ENCODE measurements around the gene ADGRG7.

DNA sequence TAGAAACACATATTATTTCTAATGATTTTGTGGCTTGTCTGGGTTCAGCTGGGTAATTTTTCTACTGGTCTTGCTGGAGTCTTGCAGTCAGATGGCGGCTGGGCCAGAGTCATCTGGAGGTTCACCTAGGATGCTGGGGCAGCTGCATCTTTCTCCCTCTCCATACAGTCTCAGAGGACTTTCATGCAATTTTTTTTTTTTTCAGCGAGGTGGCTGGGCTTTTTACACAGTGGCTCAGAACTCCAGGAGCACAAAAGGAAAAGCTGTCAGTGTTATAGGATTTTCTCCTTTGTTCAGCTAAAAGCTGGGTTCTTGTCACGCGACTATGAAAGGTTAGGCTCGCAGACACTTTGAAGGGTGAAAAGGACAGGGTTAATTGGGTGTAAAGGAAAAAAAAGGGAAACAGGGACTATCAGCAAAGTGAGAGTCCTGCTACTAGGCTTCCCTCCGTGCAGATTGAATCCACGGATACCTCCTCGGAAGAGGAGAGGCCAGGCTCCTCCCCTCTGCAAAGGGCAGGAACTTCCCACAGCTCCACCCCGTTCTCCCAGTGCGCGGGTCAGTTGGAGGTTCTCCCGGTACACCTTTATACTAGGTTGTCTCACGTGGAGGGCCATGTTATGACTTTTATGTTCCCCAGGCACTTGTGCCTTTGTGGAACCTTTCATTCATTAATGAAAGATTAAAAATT is 44.3 kb downstream of the ADGRG7 start:
- TF ChIP-seq, protein P1, sequence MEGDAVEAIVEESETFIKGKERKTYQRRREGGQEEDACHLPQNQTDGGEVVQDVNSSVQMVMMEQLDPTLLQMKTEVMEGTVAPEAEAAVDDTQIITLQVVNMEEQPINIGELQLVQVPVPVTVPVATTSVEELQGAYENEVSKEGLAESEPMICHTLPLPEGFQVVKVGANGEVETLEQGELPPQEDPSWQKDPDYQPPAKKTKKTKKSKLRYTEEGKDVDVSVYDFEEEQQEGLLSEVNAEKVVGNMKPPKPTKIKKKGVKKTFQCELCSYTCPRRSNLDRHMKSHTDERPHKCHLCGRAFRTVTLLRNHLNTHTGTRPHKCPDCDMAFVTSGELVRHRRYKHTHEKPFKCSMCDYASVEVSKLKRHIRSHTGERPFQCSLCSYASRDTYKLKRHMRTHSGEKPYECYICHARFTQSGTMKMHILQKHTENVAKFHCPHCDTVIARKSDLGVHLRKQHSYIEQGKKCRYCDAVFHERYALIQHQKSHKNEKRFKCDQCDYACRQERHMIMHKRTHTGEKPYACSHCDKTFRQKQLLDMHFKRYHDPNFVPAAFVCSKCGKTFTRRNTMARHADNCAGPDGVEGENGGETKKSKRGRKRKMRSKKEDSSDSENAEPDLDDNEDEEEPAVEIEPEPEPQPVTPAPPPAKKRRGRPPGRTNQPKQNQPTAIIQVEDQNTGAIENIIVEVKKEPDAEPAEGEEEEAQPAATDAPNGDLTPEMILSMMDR (IDR thresholded peaks at IDR 0.05): no peak
- no peak for TF ChIP-seq POLR2AphosphoS5 (IDR thresholded peaks at IDR 0.05)

Data from transverse colon (tissue), 4 donors.